Heart left ventricle (tissue), 16 donors: ENCODE data around the gene HIPK2. TPM values are rescaled to one million over a fixed set of nuclear protein-coding genes. Genes with fewer than 3 reads are reported as not detected.

Experiments used
- ATAC-seq, 4 donors: fragments of 200-7000 bp; cut with Tn5 transposase; one replicate each; pipeline ENCODE4 v1.9.1; 2020 to 2022; ENCODE audit warnings: moderate library complexity in 4 of 4, mild to moderate bottlenecking in 3 of 4, moderate number of reproducible peaks in 1 of 4
- DNase-seq, 5 donors: peaks; one replicate each; pipeline ENCODE4 v3.0.0-alpha.2; 2020
- H3K27ac ChIP-seq, 12 donors: fragments of 200-600 bp; sonication (generic) in 4 of 12; one replicate each; pipeline versions ENCODE4 v1.5.0 to v1.8.0; 2016 to 2022; ENCODE audit warnings: mild to moderate bottlenecking in 2 of 12
- H3K27me3 ChIP-seq, 9 donors: fragments of 200-600 bp; sonication (generic) in 2 of 9; one replicate each; pipeline versions ENCODE4 v1.5.1 to v1.8.0; 2016 to 2022; ENCODE audit warnings: mild to moderate bottlenecking in 3 of 9
- H3K36me3 ChIP-seq, 9 donors: fragments of 200-600 bp; sonication (generic) in 2 of 9; one replicate each; pipeline versions ENCODE4 v1.5.0 to v1.8.0; 2018 to 2022; ENCODE audit warnings: mild to moderate bottlenecking in 2 of 9
- H3K4me1 ChIP-seq, 12 donors: fragments of 200-600 bp; sonication (generic) in 4 of 12; one replicate each; pipeline versions ENCODE4 v1.5.0 to v1.8.0; 2016 to 2022; ENCODE audit warnings: mild to moderate bottlenecking in 3 of 12
- H3K4me3 ChIP-seq, 12 donors: fragments of 200-600 bp; sonication (generic) in 4 of 12; one replicate each; pipeline versions ENCODE4 v1.5.0 to v1.8.0; 2017 to 2022; ENCODE audit warnings: mild to moderate bottlenecking in 9 of 12, moderate library complexity in 4 of 12
- H3K9me3 ChIP-seq, 12 donors: fragments of 200-600 bp; sonication (generic) in 4 of 12; one replicate each; pipeline versions ENCODE4 v1.5.0 to v1.8.0; 2016 to 2022; ENCODE audit warnings: mild to moderate bottlenecking in 1 of 12
- POLR2A ChIP-seq, 2 donors: fragments of 450-650 bp; IDR thresholded peaks; one replicate each; pipeline ENCODE4 v1.6.1; 2017; ENCODE audit warnings: antibody characterized with exemption in 2 of 2, mild to moderate bottlenecking in 2 of 2, moderate library complexity in 2 of 2
- WGBS, 4 donors: extraction: QIAGEN DNeasy Blood & Tissue Kit in 2 of 4; methylation state at CpG; one replicate each; pipeline versions ENCODE4 v1.1.5 to v1.1.7; 2013 to 2018; 5-methylcytosine and 5-hydroxymethylcytosine counted together
- intact Hi-C, 10 donors: fragments of 100-400 bp; cut with DNase I; formaldehyde crosslinking; loops; one replicate each; pipeline versions ENCODE4 v1.11.1 to v1.14.2; 2022
- polyA plus RNA-seq, 2 donors: library from polyadenylated mRNA; stranded (reverse); fragments of 200-250 nt; gene quantifications; one replicate each; pipeline ENCODE4 v1.2.3, GENCODE V29; 2013
- total RNA-seq, 9 donors: library from RNA; depleted of rRNA in 2 of 9; stranded (reverse); fragments of >200 nt in 2 of 9; fragmentation: NEBNext Ultra II Directional in 3 of 9; extraction: Animal tissue kit (Norgen Biotek cat#: 25700) in 3 of 9; gene quantifications; one replicate each; pipeline versions ENCODE4 v1.1.0 to v1.2.4, GENCODE V29; 2016 to 2023
- TF ChIP-seq, protein P1 (sequence below), 12 donors: fragments of 200-600 bp; sonication (generic) in 4 of 12; IDR thresholded peaks; one replicate each; pipeline versions ENCODE4 v1.5.0 to v1.8.0; 2018 to 2022; ENCODE audit warnings: antibody characterized with exemption in 12 of 12, mild to moderate bottlenecking in 5 of 12
- donor health status: ischemic (EF 13 %, LVEDD 7.1; RV severe dilation, severe dysfunction).
- donor health status: healthy with polysubstance abuse.
- donor health status: DM: no; HTN: yes; CAD: no.
- donor health status: DM: no; HTN: no; CAD: no.
- donor health status: ischemic (EF 25% LVEDD 6.9; RV normal size, moderate dysfunction).
- donor health status: ischemic (EF 25% LVEDD 5.7; RV mildly dilated, moderate dysfunction).
- donor health status: healthy.
- donor health status: DM: yes; HTN: yes; CAD: no.
- donor health status: ischemic (EF 35%, LVEDD 5.7; RV mildly dilated, moderate dysfunction).
- donor health status: nonischemic (EF 11% LVEDD 7.7; RV severe dilation, severe dysfunction).
- donor health status: DM: yes; HTN: yes; CAD: no.
- donor health status: PGD.
- donor health status: ischemic (EF 29% LVEDD 5.4; RV normal size, mild dysfunction).
- donor health status: nonischemic (EF 23%, LVEDD 6.1; RV moderate dilation, normal function).

Gene HIPK2
- total and polyA plus RNA-seq, 11 donors: 43.2 to 244 (median 143) TPM

- H3K4me1 ChIP-seq: peaks cover 0 to 11% (median 0%) of the 10 kb centered on the region in 12 donors
- DNase-seq: no peak
- WGBS, 4 donors: 90 to 94% (median 92%) methylated on average over 3 of the region's 3 CpGs
- peaks cover 4 to 100% (median 96%) of the 10 kb centered on the region in 9 donors for H3K36me3 ChIP-seq
- H3K9me3 ChIP-seq: no peaks in the 10 kb centered on the region
- H3K4me3 ChIP-seq: no peak overlapping the region
- ATAC-seq: no peak
- TF ChIP-seq, protein P1, sequence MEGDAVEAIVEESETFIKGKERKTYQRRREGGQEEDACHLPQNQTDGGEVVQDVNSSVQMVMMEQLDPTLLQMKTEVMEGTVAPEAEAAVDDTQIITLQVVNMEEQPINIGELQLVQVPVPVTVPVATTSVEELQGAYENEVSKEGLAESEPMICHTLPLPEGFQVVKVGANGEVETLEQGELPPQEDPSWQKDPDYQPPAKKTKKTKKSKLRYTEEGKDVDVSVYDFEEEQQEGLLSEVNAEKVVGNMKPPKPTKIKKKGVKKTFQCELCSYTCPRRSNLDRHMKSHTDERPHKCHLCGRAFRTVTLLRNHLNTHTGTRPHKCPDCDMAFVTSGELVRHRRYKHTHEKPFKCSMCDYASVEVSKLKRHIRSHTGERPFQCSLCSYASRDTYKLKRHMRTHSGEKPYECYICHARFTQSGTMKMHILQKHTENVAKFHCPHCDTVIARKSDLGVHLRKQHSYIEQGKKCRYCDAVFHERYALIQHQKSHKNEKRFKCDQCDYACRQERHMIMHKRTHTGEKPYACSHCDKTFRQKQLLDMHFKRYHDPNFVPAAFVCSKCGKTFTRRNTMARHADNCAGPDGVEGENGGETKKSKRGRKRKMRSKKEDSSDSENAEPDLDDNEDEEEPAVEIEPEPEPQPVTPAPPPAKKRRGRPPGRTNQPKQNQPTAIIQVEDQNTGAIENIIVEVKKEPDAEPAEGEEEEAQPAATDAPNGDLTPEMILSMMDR (IDR thresholded peaks at IDR 0.05): no peak
- TF ChIP-seq POLR2A (IDR thresholded peaks at IDR 0.05): no peak
- intact Hi-C loops: no loop called here
- no peak overlapping the region for H3K27ac ChIP-seq
- no peaks in the 10 kb centered on the region for H3K27me3 ChIP-seq
Measured at GRCh38 chr7:139591550-139592195, 186.1 kb downstream of the HIPK2 start.

GRCh38 chr7:139589474-139589873, 188.3 kb downstream of the HIPK2 start:
- no peaks in the 10 kb centered on the region for H3K27me3 ChIP-seq
- ATAC-seq: no peak
- no peak for TF ChIP-seq POLR2A (IDR thresholded peaks at IDR 0.05)
- TF ChIP-seq, protein P1 (IDR thresholded peaks at IDR 0.05): no peak
- WGBS, 4 donors: 93 to 99% (median 96%) methylated on average over 1 of the region's 1 CpG
- H3K27ac ChIP-seq: no peak overlapping the region
- H3K4me3 ChIP-seq: no peak overlapping the region
- intact Hi-C loops: no loop called here
- DNase-seq: no peak
- H3K9me3 ChIP-seq: no peaks in the 10 kb centered on the region
- H3K4me1 ChIP-seq: peaks cover 0 to 11% (median 0%) of the 10 kb centered on the region in 12 donors
- peaks cover 2 to 100% (median 96%) of the 10 kb centered on the region in 9 donors for H3K36me3 ChIP-seq

DNA sequence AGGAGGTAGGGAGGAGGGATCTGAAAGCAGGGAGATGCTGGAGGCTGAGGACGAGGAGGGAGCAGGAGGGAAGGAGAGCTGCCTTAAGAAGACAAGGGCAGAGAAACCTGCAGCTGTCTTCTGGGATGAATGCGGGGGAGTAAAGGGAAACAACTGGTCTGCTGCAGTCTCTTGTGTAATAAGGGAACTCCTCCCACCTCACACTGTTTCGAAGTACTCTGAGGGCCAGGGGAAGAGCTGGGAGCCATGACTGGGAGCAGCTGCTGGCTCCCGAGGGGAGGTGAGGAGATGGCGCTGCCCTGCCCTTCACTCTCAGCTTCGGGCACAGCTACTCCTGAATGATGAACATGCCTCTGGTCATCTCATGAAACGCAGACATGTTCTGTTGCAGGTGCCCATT, 189.2 kb downstream of the HIPK2 start:
- Histone ChIP-seq H3K9me3 (no peaks in the 10 kb centered on the region), H3K27ac (no peak overlapping the region), H3K4me1 (peaks cover 0 to 11% (median 0%) of the 10 kb centered on the region in 12 donors), H3K4me3 (no peak overlapping the region), H3K27me3 (no peaks in the 10 kb centered on the region), H3K36me3 (peaks cover 3 to 100% (median 96%) of the 10 kb centered on the region in 9 donors)
- TF ChIP-seq, protein P1 (IDR thresholded peaks at IDR 0.05): no peak
- TF ChIP-seq POLR2A (IDR thresholded peaks at IDR 0.05): no peak
- intact Hi-C loops: no loop called here
- 52 to 59% (median 56%) methylated on average over 6 to 7 of the region's 7 CpGs for WGBS, 4 donors
- ATAC-seq (peak in 3 of 4 donors; percentile 71 to 90 (median 75)), DNase-seq (peak in 1 of 5 donors; percentile 42)

DNA sequence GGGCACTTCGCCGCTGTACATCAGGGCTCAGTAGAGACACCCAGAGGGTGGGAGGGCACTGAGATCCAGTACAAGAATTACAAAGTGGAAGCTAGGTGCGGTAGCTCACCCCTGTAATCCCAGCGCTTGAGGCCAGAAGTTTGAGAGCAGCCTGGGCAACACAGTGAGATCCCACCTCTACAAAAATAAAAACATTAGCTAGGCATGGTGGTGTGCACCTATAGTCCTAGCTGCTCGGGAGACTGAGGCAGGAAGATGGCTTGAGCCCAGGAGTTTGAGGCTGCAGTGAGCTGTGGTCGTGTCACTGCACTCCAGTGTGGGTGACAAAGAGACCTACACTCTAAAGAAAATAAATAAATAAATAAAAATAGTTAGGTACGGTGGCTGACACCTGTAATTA, 190.3 kb downstream of the HIPK2 start:
- intact Hi-C loops: no loop called here
- H3K27ac ChIP-seq: no peak overlapping the region

More for the DNA sequence above, 190.3 kb downstream of the HIPK2 start:
- no peak for ATAC-seq
- H3K9me3 ChIP-seq: no peaks in the 10 kb centered on the region
- 96 to 98% (median 97%) methylated on average over 7 of the region's 7 CpGs for WGBS, 4 donors
- TF ChIP-seq, protein P1 (IDR thresholded peaks at IDR 0.05): no peak
- H3K4me1 ChIP-seq: peaks cover 0 to 11% (median 0%) of the 10 kb centered on the region in 12 donors
- no peak for DNase-seq
- H3K36me3 ChIP-seq: peaks cover 9 to 100% (median 96%) of the 10 kb centered on the region in 9 donors
- H3K27me3 ChIP-seq: no peaks in the 10 kb centered on the region
- H3K4me3 ChIP-seq: no peak overlapping the region
